Measurements from ENCODE around the gene STAT6.
A peak's percentile ranks its signal among the peaks of the same experiment; 100 is the strongest.
"Not testable (repeated sequence)": the region's sequence is repeated elsewhere in the genome, so short reads cannot be mapped to it uniquely, and the experiment has no call there.

Gene STAT6

DNA sequence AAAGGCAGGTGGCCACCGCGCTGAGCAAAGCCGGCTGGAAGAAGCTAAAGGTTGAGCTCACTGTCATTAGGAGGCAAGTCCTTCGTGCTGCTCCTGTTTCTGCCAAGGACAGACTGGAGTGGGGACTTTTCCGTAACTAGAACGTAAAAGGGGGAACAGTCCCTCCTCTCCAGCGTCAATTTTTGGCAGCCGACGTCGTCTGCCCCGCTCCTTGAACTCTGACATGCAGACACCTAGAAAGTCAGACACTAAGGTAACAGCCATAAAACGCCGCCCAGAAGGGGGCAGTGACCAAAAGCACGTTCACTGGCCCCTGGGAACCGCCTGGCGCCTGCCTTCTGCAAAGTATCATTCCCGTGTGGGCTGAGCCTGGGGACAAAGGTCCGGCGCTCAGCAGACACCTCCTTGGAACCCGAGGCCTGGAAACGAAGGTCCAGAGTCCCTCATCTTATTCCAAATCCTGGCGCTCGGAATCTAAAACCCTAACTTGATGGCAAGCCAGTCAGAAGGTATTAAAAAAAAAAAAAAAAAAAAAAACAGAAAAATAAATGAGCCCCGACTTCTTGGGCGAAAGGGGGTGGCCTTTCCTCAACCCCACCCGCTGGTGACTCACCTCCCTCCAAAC is 16.1 kb upstream of the STAT6 start:
- in situ Hi-C loops (cut with MboI; ENCODE audit: low pct_unique_long_range_greater_than_20kb, low sequenced_read_pairs, unreplicated experiment) = no loop called here
- DNase-seq (ENCODE audit: low spot score) = no peak
- TF ChIP-seq, protein P1, sequence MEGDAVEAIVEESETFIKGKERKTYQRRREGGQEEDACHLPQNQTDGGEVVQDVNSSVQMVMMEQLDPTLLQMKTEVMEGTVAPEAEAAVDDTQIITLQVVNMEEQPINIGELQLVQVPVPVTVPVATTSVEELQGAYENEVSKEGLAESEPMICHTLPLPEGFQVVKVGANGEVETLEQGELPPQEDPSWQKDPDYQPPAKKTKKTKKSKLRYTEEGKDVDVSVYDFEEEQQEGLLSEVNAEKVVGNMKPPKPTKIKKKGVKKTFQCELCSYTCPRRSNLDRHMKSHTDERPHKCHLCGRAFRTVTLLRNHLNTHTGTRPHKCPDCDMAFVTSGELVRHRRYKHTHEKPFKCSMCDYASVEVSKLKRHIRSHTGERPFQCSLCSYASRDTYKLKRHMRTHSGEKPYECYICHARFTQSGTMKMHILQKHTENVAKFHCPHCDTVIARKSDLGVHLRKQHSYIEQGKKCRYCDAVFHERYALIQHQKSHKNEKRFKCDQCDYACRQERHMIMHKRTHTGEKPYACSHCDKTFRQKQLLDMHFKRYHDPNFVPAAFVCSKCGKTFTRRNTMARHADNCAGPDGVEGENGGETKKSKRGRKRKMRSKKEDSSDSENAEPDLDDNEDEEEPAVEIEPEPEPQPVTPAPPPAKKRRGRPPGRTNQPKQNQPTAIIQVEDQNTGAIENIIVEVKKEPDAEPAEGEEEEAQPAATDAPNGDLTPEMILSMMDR (IDR thresholded peaks at IDR 0.05; ENCODE audit: extremely low read depth, insufficient read depth, missing control alignments) = peak; percentile 38

DNA sequence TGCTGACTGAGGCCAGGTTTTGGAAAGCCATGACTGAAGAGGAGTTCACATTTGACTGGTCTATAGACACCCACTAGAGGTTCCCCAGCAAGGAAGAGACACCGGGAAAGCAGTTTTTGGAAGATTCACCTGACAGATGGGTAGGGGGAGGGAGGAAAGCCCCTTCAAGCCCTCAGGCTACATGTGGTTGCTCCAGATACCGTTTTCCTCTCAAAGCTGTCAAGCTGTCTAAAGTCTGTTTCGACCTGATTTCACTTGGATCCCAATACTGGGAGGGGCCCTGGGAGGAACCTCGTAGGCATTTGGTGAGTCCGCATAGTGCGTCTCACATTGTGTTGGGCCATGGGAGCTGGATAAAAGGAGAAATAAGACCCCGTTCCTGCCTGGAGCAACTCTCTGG is 15.4 kb upstream of the STAT6 start:
- in situ Hi-C loops (cut with MboI; ENCODE audit: low pct_unique_long_range_greater_than_20kb, low sequenced_read_pairs, unreplicated experiment) = no loop called here
- DNase-seq (ENCODE audit: low spot score) = no peak
- TF ChIP-seq, protein P1 (IDR thresholded peaks at IDR 0.05; ENCODE audit: extremely low read depth, insufficient read depth, missing control alignments) = no peak

DNA sequence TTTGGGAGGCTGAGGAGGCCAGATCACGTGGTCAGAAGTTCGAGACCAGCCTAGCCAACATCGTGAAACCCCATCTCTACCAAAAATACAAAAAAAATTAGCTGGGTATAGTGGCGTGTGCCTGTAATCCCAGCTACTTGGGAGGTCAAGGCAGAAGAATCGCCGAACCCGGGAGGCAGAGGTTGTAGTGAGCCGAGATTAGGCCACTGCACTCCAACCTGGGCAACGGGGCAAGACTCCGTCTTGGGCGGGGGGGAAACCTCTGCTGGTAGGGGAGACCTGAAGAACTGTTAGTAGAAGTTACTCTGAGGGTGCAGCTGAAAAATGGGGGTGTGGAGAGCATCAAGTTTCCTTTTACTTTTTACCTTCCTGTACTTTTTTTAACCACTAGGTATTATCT is 14.9 kb upstream of the STAT6 start:
- TF ChIP-seq, protein P1 (IDR thresholded peaks at IDR 0.05; ENCODE audit: extremely low read depth, insufficient read depth, missing control alignments) = no peak
- in situ Hi-C loops (cut with MboI; ENCODE audit: low pct_unique_long_range_greater_than_20kb, low sequenced_read_pairs, unreplicated experiment) = no loop called here
- no peak for DNase-seq (ENCODE audit: low spot score)

DNA sequence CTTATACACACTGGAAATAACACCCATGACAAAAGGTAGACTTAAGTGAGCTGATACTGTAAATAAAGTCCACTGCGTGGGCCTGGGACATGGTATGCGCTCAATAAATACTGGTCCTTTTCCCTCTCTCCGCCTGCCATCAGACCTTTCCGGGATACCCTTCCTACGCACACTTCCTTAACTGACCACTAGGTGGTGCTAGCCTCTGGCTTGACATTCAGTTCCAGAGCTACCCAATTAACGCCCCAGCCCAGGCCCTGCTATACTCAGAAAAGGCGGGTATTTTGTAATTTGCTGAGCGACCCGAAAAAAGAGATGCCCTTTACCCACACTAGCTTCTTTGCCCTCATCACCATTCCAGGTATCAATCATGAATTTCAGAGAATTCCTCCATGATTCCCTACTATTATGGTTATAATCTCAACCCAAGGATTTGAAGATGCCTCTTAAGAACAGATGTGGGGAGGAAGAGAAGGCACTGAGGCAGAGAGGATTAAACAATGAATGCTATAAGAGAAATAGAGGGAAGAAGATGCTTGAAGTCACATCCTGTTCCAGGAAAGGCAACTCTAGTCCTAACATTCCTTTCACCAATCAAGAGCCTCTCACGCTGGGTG is 13.2 kb upstream of the STAT6 start:
- peak; percentile 80 for DNase-seq (ENCODE audit: low spot score)
- in situ Hi-C loops (cut with MboI; ENCODE audit: low pct_unique_long_range_greater_than_20kb, low sequenced_read_pairs, unreplicated experiment) = loop anchor here (5.0 kb wide), 1 partner anchor 58 kb away; no protein-coding TSS in a partner anchor
- TF ChIP-seq, protein P1 (IDR thresholded peaks at IDR 0.05; ENCODE audit: extremely low read depth, insufficient read depth, missing control alignments) = peak; percentile 93

DNA sequence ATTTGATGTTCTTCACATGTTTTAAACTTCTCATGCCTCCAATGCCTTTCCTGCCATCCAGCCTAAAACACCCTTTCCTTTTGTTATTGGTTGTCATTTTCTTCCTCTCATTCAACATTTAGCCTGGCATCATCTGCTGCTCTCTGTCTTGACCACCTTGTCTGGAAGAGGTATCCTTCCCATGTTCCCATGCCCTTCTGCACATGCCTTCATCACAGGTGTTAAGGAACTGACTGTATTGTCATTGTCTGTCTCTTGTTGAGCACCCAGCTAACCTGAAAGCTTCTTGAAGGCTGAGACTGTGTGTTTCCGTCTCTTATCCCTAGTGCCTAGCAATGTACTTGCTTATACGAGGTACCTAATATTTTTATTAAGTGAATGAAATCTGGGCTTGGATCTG is 12.7 kb upstream of the STAT6 start:
- no peak for DNase-seq (ENCODE audit: low spot score)
- TF ChIP-seq, protein P1 (IDR thresholded peaks at IDR 0.05; ENCODE audit: extremely low read depth, insufficient read depth, missing control alignments) = no peak
- in situ Hi-C loops (cut with MboI; ENCODE audit: low pct_unique_long_range_greater_than_20kb, low sequenced_read_pairs, unreplicated experiment) = loop anchor here (5.0 kb wide), 1 partner anchor 58 kb away; no protein-coding TSS in a partner anchor

DNA sequence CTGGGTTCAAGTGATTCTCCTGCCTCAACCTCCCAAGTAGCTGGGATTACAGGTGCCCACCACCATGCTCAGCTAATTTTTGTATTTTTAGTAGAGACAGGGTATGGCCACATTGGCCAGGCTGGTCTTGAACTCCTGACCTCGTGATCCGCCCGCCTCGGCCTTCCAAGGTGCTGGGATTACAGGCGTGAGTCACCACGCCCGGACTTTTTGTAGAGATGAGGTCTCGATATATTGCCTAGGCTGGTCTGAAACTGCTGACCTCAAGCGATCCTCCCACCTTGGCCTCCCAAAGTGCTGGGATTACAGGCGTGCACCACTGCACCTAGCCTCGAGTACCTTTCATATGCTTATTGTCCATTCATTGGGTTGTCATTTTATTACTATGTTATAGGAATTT is 9.6 kb upstream of the STAT6 start:
- in situ Hi-C loops (cut with MboI; ENCODE audit: low pct_unique_long_range_greater_than_20kb, low sequenced_read_pairs, unreplicated experiment) = loop anchor here (5.0 kb wide), 1 partner anchor 62 kb away; no protein-coding TSS in a partner anchor
- DNase-seq (ENCODE audit: low spot score) = not testable (repeated sequence)

All from GM13977 (cell line).